IPS DF 4.7 (cell line): ENCODE results near the gene MAGI1.
"Not testable (repeated sequence)": the region's sequence is repeated elsewhere in the genome, so short reads cannot be mapped to it uniquely, and the experiment has no call there.

Experiments
- DNase-seq: peaks from one replicate; pipeline ENCODE4 v3.0.0-alpha.2; 2013; ENCODE audit warnings: low spot score; ENCODE audit errors: extremely low read depth

Gene MAGI1

GRCh38 chr3:65907232-65908130 lies 131.2 kb downstream of the MAGI1 start:
- no peak for DNase-seq

GRCh38 chr3:65905771-65906170 lies 132.9 kb downstream of the MAGI1 start:
- no peak for DNase-seq

DNA sequence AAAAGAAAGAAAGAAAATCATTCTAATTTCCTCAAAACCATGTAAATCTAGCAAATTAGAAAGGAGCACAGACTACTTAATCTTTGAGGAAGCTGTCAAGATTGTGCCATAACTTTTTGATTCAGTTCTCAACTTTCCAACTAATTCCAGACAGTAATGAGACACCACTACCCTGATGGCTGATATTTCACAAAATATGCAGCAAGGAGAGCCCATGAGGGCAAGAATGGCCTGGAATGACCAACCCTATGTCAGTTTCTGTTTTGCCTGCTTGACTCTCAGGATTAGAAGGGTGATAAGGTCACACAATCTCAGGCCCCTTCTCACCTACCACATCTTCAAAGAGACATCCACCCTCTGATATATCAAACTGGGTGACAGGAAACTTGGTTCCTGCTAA lies 134.7 kb downstream of the MAGI1 start:
- no peak for DNase-seq

- no peak for DNase-seq
These were observed 136.4 kb downstream of the MAGI1 start for GRCh38 chr3:65902304-65902793.

- no peak for DNase-seq
These were observed 137.5 kb downstream of the MAGI1 start for GRCh38 chr3:65901226-65901625.

- DNase-seq = no peak
These were observed 139.5 kb downstream of the MAGI1 start for GRCh38 chr3:65899226-65899625.

- no peak for DNase-seq
These were observed 141.0 kb downstream of the MAGI1 start for GRCh38 chr3:65897766-65898165.

DNA sequence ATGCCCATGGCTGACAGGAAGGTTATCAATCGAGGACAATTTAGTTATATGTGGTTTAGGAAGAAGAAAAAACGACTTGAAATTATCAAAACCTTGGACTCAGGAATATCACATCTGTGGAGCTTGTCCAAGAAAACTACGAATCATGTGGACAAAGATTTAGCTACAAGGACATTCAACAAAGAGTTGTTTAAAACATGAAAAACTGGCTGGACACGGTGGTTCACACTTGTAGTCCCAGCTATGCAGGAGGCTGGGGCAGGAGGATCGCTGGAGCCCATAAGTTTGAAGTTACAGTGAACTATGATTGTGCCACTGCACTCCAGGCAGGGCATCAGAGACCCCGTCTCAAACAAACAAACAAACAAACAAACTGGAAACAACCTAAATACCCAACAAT lies 142.4 kb downstream of the MAGI1 start:
- DNase-seq = no peak

- no peak for DNase-seq
These were observed 143.9 kb downstream of the MAGI1 start for GRCh38 chr3:65894679-65895453.

DNA sequence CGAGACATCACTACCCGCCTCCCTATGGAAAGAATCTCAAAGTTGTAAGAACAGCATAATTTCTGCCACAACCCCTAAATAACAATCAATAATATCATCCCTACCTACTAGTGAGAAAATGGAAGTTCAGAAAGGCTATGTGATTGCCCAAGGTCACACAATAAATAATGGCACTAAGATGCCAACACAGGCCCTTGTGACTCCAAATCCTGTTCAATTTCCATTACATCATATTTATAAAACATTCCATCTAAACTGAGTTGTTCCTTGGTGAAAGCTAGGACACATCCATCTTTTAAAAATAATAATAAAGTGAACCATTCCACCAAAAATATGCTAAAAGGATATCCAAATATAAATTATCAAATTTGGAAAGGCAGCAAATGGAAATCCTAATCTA lies 144.6 kb downstream of the MAGI1 start:
- DNase-seq = no peak

- no peak for DNase-seq
These were observed 145.1 kb downstream of the MAGI1 start for GRCh38 chr3:65893631-65894030.

- DNase-seq = not testable (repeated sequence)
These were observed 147.2 kb downstream of the MAGI1 start for GRCh38 chr3:65891477-65891876.

DNA sequence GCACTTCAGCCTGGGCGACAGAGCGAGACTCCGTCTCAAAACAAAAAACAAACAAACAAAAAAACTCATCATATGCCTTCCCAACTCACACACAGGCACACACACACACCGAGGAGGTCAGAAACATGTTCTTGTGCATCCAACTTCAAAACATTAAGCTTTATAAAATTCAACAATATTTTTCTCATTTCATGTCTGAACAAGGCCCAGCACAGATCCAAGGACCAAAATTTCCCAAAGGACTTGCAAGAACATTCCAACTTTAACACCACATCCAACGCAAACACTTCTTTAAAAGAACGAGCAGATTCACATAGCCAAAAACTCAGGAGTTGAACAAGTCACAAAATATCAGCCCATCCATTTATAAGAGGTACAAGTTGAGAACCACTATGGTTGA lies 148.4 kb downstream of the MAGI1 start:
- no peak for DNase-seq

DNA sequence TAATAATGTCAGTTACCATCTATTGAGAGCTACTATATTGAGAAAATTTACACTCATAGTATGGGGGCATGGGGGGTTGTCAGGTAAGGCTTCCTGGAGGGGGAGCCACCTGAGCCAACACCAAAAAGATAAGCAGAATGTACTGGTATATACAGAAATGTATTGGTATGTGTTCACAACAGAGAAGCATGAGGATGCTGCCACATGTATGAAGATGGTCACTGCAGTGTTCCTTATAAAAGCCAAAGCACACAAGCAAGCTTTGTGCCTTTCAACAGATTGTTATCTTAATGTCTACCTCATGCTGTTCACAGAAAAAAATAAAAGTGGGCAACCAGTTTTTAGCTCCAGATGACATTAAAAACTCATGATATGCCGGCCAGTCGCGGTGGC lies 149.0 kb downstream of the MAGI1 start:
- DNase-seq = no peak

- no peak for DNase-seq
These were observed 149.6 kb downstream of the MAGI1 start for GRCh38 chr3:65888980-65889706.

DNA sequence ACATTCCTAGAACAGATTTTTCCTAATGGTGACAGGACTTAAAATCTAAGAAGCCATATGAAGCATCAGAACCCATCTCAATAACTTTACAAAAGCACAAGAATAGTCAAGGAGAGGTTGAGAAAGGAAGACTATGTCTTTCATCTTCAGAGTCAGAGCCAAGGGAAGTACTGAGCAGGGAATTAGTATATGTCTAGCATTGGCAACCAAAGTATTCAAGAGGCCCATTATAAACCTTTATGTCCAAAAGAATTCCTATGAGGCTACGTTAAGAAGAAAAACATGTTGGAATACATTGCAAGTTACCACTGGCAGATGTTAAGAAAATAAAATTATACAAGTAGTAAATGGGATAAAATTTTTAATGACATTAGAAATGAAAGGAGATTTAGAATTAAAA lies 150.5 kb downstream of the MAGI1 start:
- no peak for DNase-seq

GRCh38 chr3:65886391-65886790 lies 152.3 kb downstream of the MAGI1 start:
- DNase-seq = no peak

GRCh38 chr3:65884071-65884470 lies 154.6 kb downstream of the MAGI1 start:
- DNase-seq = no peak

DNA sequence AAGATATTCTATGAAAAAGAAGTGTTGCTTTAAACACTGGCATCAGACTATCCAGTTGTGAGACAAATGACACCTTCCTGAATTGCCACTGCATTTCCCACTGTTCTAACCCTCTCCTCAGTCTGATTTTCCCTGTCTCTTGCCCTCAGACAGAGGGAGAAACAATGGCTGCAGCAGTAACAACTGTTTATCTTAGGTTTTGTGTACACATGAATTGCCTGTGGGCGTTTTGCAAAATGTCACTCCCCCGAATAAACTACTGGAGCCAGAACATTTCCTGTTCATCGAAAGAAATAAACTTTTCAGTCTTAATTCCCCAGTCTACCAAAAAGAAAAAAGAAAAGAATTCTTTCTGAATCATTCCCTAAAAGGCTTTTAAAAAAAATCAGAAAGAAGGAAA lies 155.1 kb downstream of the MAGI1 start:
- no peak for DNase-seq

GRCh38 chr3:65880350-65880749 lies 158.4 kb downstream of the MAGI1 start:
- DNase-seq = no peak

DNA sequence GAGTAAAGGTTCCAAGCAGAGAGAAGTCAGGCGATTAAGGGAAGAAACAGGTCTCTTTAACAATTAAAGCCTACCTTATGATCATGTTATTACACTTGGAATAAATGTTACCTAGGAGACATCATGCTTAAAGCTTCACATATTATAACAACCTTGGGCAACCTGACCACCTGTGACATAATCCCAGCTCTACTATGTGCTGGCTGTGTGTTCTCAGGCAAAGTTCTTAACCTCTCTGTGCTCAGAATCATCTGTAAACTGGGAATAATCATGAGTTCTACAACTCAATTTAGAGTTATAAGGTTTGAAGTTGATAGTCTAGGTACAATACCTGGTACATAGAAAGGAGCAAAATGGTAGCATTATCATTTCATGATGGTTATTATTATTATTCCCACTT lies 159.3 kb downstream of the MAGI1 start:
- DNase-seq = no peak

DNA sequence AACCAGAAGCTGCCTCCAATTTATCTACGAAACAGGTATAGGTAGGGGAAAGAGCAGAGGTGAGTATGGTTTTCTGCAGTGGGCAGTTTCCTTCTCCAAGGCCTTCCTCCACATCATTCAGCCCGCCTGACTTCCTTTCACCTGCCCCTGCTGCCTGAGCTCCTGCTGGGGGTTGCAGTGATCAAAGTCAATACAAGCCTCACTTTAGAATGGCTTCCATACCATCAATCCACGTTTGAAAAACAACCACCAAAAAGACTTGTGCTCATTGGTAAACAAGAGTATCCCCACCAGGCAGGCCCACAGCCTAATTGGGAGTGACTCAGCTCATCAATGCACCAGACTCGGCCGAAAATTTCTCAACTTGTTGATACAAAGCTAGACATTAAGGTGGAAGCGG lies 159.9 kb downstream of the MAGI1 start:
- no peak for DNase-seq
